K562 (cell line): ENCODE results near the gene NT5DC4. TPM values are rescaled to one million over a fixed set of nuclear protein-coding genes. Genes with fewer than 3 reads are reported as not detected.
A peak's percentile ranks its signal among the peaks of the same experiment; 100 is the strongest.

Source experiments
- BACH1 ChIP-seq: fragments of 200-800 bp; sonication (Bioruptor generic); IDR thresholded peaks from 2 replicates; pipeline ENCODE4 v1.6.1; 2016; ENCODE audit warnings: missing genetic modification characterization, missing compliant biosample characterization
- CREBBP ChIP-seq: IDR thresholded peaks from one replicate; pipeline ENCODE4 v1.6.1; 2012; ENCODE audit warnings: low read depth, mild to moderate bottlenecking, control low read depth, inconsistent platforms, low read length
- E4F1 ChIP-seq: fragments of 250-450 bp; sonication (Bioruptor Pico); IDR thresholded peaks from 2 replicates; pipeline ENCODE4 v1.5.0; 2021; ENCODE audit warnings: mild to moderate bottlenecking, borderline replicate concordance
- EP300 ChIP-seq: IDR thresholded peaks from 2 replicates; pipeline ENCODE4 v1.6.1; 2012; ENCODE audit warnings: low read length, improper control_type of control experiment
- ETS2 ChIP-seq: IDR thresholded peaks from 2 replicates; pipeline ENCODE4 v1.6.1; 2016; ENCODE audit warnings: borderline replicate concordance, missing genetic modification characterization, mild to moderate bottlenecking, moderate library complexity, missing compliant biosample characterization; ENCODE audit not compliant: poor library complexity, severe bottlenecking
- ETV5 ChIP-seq: sonication (generic); formaldehyde crosslinking; IDR thresholded peaks from 2 replicates; pipeline ENCODE4 v1.4.0; 2020; ENCODE audit warnings: low read depth, mild to moderate bottlenecking, missing genetic modification reagents
- FOSL1 ChIP-seq: fragments of 200-800 bp; sonication (Bioruptor generic); conservative IDR thresholded peaks from 2 replicates; pipeline ENCODE4 v1.6.1; 2016; ENCODE audit warnings: missing genetic modification characterization, missing compliant biosample characterization
- FOXK2 ChIP-seq, 2 experiments: fragments of 450-650 bp; IDR thresholded peaks in 1 of 2; conservative IDR thresholded peaks in 1 of 2; 2 replicates each; pipeline ENCODE4 v1.6.1; 2016; ENCODE audit warnings: low read depth in 2 of 2, mild to moderate bottlenecking in 1 of 2
- HDAC2 ChIP-seq: fragments of 450-650 bp; IDR thresholded peaks from 2 replicates; pipeline ENCODE4 v1.6.1; 2016; ENCODE audit warnings: mild to moderate bottlenecking
- HEY1 ChIP-seq: fragments of 250-450 bp; sonication (Bioruptor Pico); IDR thresholded peaks from 2 replicates; pipeline ENCODE4 v1.5.0; 2020; ENCODE audit warnings: mild to moderate bottlenecking, moderate library complexity, borderline replicate concordance
- KLF13 ChIP-seq: fragments of 450-650 bp; IDR thresholded peaks from 2 replicates; pipeline ENCODE4 v1.6.1; 2016; ENCODE audit warnings: missing genetic modification characterization, low read depth, mild to moderate bottlenecking, missing compliant biosample characterization, moderate library complexity, borderline replicate concordance
- MAZ ChIP-seq, 2 experiments: fragments of 450-650 bp in 1 of 2; sonication (generic) in 1 of 2; formaldehyde crosslinking; IDR thresholded peaks in 1 of 2; conservative IDR thresholded peaks in 1 of 2; 2 replicates each; pipeline versions ENCODE4 v1.4.0 to v1.5.0; 2020; ENCODE audit warnings: mild to moderate bottlenecking in 1 of 2, missing genetic modification reagents in 1 of 2
- MCM5 ChIP-seq: fragments of 450-650 bp; IDR thresholded peaks from 2 replicates; pipeline ENCODE4 v1.6.1; 2016; ENCODE audit warnings: low read depth
- MTA2 ChIP-seq: fragments of 450-650 bp; IDR thresholded peaks from 2 replicates; pipeline ENCODE4 v1.6.1; 2016; ENCODE audit warnings: low read depth
- NFRKB ChIP-seq: fragments of 450-650 bp; IDR thresholded peaks from 2 replicates; pipeline ENCODE4 v1.6.1; 2016; ENCODE audit warnings: low read depth
- NR4A1 ChIP-seq, 2 experiments: fragments of 250-450 bp in 1 of 2; fragments of 450-650 bp in 1 of 2; sonication (Bioruptor Pico) in 1 of 2; IDR thresholded peaks; 2 replicates each; pipeline versions ENCODE4 v1.4.0 to v1.6.1; 2016 to 2020; ENCODE audit warnings: mild to moderate bottlenecking in 2 of 2, missing compliant biosample characterization in 1 of 2, missing genetic modification characterization in 1 of 2, moderate library complexity in 1 of 2
- PHF21A ChIP-seq: fragments of 450-650 bp; IDR thresholded peaks from 2 replicates; pipeline ENCODE4 v1.6.1; 2017; ENCODE audit warnings: low read depth, borderline replicate concordance
- PRPF4 ChIP-seq: fragments of 200-400 bp; formaldehyde crosslinking; IDR thresholded peaks from one replicate; pipeline ENCODE4 v1.6.1; 2017; ENCODE audit warnings: low read length, low read depth, mild to moderate bottlenecking; ENCODE audit not compliant: insufficient read depth, poor library complexity, severe bottlenecking
- RFX5 ChIP-seq: IDR thresholded peaks from 2 replicates; pipeline ENCODE4 v1.6.1; 2011; ENCODE audit warnings: low read depth, mild to moderate bottlenecking, improper control_type of control experiment, low read length
- SMAD3 ChIP-seq: fragments of 450-650 bp; formaldehyde crosslinking; conservative IDR thresholded peaks from 2 replicates; pipeline ENCODE4 v1.4.0; 2020; ENCODE audit warnings: mild to moderate bottlenecking
- SP1 ChIP-seq: sonication (generic); formaldehyde crosslinking; IDR thresholded peaks from 2 replicates; pipeline ENCODE4 v1.8.1; 2022; ENCODE audit warnings: mild to moderate bottlenecking, missing genetic modification reagents
- ZBED1 ChIP-seq: IDR thresholded peaks from 2 replicates; pipeline ENCODE4 v1.6.1; 2014
- ZC3H8 ChIP-seq: fragments of 450-650 bp; IDR thresholded peaks from 2 replicates; pipeline ENCODE4 v1.6.1; 2017
- ZNF121 ChIP-seq: sonication (generic); formaldehyde crosslinking; conservative IDR thresholded peaks from 2 replicates; pipeline ENCODE4 v1.8.0; 2022; ENCODE audit warnings: missing genetic modification reagents
- ZNF133 ChIP-seq: fragments of 250-450 bp; sonication (Bioruptor Pico); IDR thresholded peaks from 2 replicates; pipeline ENCODE4 v1.4.0; 2020; ENCODE audit warnings: mild to moderate bottlenecking
- polyA plus RNA-seq, 8 experiments: library from polyadenylated mRNA; depleted of rRNA in 4 of 8; stranded (reverse) in 5 of 8; unstranded in 3 of 8; fragments of >200 nt; fragmentation: Nextera tagmentation in 2 of 8; fragmentation: Illumina TruSeq in 1 of 8; extraction: Ambion mirVana in 2 of 8; extraction: Trizol in 1 of 8; gene quantifications; 2 replicates each; pipeline versions ENCODE4 v1.2.1 to v1.2.3, GENCODE V29; 2011 to 2014; ENCODE audit warnings: inconsistent platforms in 1 of 8, missing spikeins in 1 of 8
- total RNA-seq, 7 experiments: library from RNA; depleted of rRNA in 6 of 7; stranded (reverse); fragments of >200 nt in 6 of 7; fragmentation: Illumina TruSeq in 2 of 7; extraction: Trizol in 2 of 7; gene quantifications; 2 replicates each; pipeline versions ENCODE4 v1.2.1 to v1.2.3, GENCODE V29; 2011 to 2021; ENCODE audit warnings: low replicate concordance in 1 of 7
- TF ChIP-seq, protein P1 (sequence below): fragments of 250-450 bp; sonication (Bioruptor Pico); IDR thresholded peaks from 2 replicates; pipeline ENCODE4 v1.6.1; 2021; ENCODE audit warnings: mild to moderate bottlenecking

Gene NT5DC4
- total and polyA plus RNA-seq, 9 of the 15 experiments (the other 6 are each of a cell fraction or from before 2014, with no cell fraction given) = 0.44 to 6.9 (median 2.5) TPM

GRCh38 chr2:112683550-112684414 lies 37.0 kb upstream of the NT5DC4 start (continued):
- no peak for TF ChIP-seq NR4A1 (CRISPR knock-in tag; IDR thresholded peaks at IDR 0.05)
- no peak; the same call in 1 of the 2 replicates for TF ChIP-seq NR4A1 (tag; IDR thresholded peaks at IDR 0.05)
- peak; percentile 27; the same call in 1 of the 2 replicates for TF ChIP-seq HEY1
- TF ChIP-seq MCM5 = no peak
- TF ChIP-seq ETS2 (tag) = peak; percentile 55
- no peak for TF ChIP-seq PRPF4
- peak in 1 of 2 experiments; percentile 71; a peak in 3 of 4 replicates for TF ChIP-seq MAZ (CRISPR knock-in tag; conservative IDR thresholded peaks at IDR 0.05 in 1 of 2, IDR thresholded peaks at IDR 0.05 in 1 of 2)
- TF ChIP-seq SMAD3 (CRISPR knock-in tag) = no peak
- no peak for TF ChIP-seq E4F1 (CRISPR knock-in tag)
- TF ChIP-seq SP1 (CRISPR knock-in tag) = no peak
- TF ChIP-seq ZNF133 (CRISPR knock-in tag) = no peak
- TF ChIP-seq FOSL1 (tag) = peak; percentile 61
- TF ChIP-seq ZC3H8 = no peak
- no peak for TF ChIP-seq RFX5
- TF ChIP-seq ZBED1 = 0 out of 2 replicates have a peak, but pooled peaks have one; percentile 78
- TF ChIP-seq MTA2 = peak; percentile 90
- peak; percentile 82; the same call in 1 of the 2 replicates for TF ChIP-seq HDAC2
- TF ChIP-seq, protein P1, sequence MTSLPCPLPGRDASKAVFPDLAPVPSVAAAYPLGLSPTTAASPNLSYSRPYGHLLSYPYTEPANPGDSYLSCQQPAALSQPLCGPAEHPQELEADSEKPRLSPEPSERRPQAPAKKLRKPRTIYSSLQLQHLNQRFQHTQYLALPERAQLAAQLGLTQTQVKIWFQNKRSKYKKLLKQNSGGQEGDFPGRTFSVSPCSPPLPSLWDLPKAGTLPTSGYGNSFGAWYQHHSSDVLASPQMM (CRISPR knock-in tag) = no peak
- TF ChIP-seq PHF21A = no peak
- no peak for TF ChIP-seq KLF13 (tag)
- TF ChIP-seq ETV5 (CRISPR knock-in tag) = 0 out of 2 replicates have a peak, but pooled peaks have one; percentile 31
- TF ChIP-seq FOXK2 (conservative IDR thresholded peaks at IDR 0.05 in 1 of 2, IDR thresholded peaks at IDR 0.05 in 1 of 2; ENCODE audit: low read depth in 2 of 2) = peak; percentile 90 to 91
- TF ChIP-seq NFRKB = peak; percentile 56
- TF ChIP-seq BACH1 (tag) = no peak
- peak; percentile 96 for TF ChIP-seq EP300
- TF ChIP-seq ZNF121 (CRISPR knock-in tag) = no peak
- no peak for TF ChIP-seq CREBBP
